GM19463 (cell line): ENCODE data around the gene FFAR4.

Source experiments
- ATAC-seq: cut with Tn5 transposase; IDR thresholded peaks from one replicate; pipeline ENCODE4 v1.9.1; 2021; ENCODE audit warnings: mild to moderate bottlenecking, moderate library complexity; ENCODE audit not compliant: unreplicated experiment

FFAR4 gene

DNA sequence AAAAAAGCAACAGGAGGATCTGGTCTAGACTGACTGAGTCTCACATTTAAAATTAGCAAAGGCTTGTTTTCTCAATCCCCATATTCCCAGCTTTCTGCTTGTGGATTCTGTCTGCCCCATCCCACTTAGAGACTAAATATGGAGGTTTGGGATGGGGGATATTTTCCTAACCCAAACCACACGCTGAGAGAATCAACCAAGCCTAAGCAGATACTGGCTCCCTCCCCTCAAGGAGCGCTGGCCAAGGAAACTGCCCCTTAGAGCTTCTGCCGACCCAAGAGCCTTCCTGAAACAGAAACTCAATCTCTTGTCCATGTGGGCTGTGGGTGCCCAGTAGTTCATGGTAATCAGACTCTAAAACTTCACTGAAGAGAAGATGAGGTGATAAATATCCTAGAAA, 3.9 kb downstream of the FFAR4 start:
- ATAC-seq: no peak

DNA sequence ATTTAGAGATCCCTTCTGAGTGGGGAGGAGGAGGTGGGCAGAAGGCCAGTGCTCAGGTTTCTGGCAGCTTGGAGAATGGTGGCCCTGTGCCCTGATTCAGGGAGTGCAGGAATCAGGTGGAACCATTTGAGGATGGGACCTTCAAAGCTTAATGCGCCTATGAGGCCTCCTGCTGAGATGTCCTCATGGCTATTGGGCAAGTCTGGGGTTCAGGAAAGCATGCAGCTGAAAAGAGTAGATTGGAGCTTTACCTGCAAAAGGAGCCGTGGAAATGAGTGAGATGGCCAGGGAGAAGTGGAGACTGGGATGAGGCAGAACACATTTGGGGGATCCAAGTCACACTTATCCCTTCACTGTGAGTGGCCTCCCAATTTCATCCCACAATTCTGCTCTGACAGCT, 6.1 kb downstream of the FFAR4 start:
- ATAC-seq: no peak

DNA sequence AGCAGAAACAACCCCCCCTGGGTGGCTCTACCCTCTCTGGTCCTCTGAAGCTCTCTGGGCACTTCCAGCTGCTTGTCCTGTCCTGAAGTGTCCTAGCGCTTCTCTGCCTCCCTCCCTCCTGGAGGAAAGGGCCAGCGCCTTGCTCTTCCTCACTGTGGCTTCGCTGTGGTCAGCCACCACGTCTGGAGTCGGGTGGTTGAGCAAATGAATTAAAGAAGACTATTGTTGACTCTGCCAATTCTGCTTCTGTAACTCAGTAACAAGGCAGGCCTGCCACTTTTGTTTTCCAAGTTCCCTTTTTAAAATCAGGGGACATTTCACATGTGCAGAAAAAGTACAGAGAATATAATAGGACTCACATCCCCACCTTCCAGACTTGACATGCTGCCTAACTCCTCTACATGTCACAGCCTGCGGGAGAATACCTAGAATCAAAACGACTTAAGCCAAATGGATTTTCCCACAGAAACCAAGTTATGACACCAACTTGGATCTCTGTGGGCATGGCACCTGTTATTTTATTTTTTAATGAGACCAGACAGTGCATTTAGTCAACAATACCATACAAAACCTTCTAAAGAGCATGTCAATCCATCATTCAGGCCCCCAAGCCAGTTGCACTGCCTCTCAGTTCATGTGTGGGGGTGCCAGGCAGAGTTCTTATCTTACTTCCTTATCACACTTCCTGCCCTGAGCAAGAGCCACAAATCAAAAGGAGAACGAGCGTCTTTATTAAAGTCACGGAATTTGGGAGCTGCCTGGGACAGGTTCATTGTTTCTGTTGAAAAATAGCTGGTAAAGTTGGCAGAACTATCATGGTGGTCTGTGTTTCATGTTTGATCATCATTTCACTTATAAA, 6.8 kb downstream of the FFAR4 start:
- no peak for ATAC-seq

DNA sequence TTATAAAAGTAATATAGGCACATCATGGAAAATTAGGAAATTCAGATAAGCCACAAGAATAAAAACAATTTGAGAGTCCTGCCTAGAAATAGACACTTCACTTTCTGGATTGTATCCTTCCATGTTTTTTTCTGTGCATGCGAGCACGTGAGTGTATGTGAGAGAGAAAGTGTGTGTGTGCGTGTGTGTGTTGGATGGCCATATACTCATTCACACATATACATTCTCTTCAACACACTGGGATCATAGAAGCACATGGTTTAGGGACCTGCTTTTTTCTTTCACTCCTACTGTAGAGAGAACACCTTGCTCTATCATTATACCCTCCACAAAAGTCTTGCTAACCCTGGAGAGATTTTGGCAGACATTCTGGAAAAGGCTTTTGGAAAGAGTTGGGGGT, 7.5 kb downstream of the FFAR4 start:
- no peak for ATAC-seq

DNA sequence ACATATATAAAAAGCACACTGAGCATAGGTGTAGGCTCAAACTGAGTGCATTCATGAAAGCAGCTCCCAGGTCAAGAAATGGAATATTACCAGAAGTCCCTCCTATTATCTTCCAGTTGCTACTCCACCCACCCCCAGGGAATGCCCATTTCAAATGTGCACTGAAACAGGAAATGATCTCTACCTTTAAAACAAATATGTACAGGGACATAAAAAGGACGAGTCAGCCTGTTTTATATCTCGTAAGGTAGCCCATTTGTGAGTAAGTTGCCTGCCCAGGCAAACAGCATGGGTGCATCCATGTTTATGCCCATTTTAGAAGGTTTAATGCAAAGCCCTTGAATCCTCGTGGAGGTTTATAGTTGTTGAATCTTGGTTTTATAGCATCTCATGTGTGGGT, 10.4 kb downstream of the FFAR4 start:
- no peak for ATAC-seq

DNA sequence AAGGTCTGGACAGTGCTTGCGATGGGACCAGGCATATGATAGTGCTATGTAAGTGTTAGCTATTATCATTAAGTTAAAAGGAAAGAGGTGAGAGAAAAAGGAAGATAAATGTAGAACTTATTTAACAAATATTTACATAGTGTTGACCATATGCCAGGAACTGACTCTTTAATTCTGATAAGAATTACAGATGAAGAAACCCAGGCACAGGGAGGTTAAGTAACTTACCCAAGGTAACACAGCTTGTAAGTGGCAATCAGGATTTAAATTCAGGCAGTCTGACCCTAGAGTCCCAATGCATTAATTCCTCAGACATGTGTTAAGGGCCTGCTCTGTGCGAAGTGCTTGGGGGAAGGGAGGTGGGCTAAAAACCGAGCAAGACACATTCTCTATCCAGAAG, 11.1 kb downstream of the FFAR4 start:
- ATAC-seq: no peak

DNA sequence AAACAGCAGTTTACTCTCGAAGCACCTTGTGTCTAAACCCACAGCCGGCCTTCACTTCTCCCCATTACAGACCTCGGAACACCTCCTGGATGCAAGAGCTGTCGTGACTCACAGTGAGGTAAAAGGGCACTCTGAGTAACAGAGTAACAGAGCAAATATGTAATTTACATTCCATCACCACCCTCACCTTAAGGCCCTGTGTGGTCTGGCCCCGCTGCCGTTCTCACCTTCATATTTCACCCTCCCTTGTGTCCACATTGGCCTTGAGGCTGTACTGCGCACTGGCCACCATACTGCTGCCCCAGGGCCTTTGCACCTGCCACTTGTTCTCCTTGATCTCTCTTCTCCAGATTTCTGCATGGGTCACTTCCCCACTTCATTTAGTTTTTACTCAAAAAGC, 12.6 kb downstream of the FFAR4 start:
- ATAC-seq: no peak

DNA sequence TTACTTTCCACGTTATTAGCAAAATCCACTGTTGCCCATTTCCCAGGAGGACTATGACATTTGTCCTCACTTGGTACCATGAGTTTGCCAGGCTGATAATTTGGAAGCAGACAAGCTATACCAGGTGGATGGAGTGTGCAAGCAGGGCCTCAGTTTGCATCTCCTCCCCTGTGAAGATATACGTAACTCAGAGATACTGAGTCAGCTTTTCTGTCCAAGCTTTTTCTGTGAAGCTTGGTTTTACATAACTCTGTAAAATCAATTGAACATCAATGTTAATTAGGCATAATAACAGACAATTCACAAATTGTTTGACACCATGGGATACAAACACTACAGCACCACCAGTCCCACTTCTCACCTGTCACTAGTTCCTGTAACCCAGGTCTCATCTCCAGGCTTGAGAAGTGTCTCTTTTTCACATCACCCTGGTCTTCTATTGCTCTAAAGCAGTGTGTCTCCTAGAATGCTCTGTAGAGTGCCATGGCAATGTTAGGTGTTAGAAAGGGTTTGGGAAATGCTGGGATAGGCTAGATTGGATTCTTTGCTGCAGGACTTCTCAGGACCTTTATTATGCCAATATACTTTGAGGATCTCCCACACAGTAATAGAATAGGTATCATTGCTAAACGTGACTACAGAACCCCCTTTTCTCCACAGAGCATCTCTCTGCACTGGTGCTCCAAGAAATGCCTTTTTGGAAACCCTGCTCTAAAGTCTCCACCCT, 13.7 kb downstream of the FFAR4 start:
- no peak for ATAC-seq

DNA sequence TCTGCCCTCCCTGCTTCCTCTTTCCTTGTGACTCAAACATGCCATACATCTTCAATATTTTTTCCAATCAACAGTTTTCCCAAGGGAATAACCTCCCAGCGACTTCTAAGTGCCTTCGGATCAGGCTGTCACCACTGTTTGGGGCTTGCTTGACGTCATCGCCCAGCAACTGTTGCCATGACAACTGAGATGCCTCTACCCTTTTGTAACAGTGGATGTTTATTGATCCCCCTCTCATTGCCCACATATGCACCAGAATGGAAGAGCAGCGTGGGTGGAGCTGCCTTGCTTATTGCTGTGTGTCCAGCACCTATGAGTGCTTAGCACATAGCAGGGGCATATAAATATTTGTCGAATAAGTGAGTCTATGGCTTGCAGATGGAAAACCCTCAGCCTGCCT, 14.4 kb downstream of the FFAR4 start:
- no peak for ATAC-seq

DNA sequence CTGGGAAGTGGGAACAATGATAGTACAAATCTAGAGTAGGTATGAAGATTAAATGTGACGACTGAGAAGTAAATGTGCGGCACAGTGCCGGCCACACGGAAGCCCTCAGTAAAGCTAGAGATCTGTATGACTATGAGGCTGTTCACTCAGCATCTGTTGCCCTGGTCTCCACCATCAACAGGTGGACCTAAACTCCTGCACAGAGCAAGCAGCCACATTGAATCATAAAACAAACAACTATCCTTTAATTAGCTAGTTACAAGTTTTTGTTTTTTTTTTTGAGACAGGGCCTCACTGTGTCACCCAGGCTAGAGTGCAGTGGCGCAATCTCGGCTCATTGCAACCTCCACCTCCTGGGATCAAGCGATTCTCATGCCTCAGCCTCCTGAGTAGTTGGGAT, 18.0 kb downstream of the FFAR4 start:
- no peak for ATAC-seq

DNA sequence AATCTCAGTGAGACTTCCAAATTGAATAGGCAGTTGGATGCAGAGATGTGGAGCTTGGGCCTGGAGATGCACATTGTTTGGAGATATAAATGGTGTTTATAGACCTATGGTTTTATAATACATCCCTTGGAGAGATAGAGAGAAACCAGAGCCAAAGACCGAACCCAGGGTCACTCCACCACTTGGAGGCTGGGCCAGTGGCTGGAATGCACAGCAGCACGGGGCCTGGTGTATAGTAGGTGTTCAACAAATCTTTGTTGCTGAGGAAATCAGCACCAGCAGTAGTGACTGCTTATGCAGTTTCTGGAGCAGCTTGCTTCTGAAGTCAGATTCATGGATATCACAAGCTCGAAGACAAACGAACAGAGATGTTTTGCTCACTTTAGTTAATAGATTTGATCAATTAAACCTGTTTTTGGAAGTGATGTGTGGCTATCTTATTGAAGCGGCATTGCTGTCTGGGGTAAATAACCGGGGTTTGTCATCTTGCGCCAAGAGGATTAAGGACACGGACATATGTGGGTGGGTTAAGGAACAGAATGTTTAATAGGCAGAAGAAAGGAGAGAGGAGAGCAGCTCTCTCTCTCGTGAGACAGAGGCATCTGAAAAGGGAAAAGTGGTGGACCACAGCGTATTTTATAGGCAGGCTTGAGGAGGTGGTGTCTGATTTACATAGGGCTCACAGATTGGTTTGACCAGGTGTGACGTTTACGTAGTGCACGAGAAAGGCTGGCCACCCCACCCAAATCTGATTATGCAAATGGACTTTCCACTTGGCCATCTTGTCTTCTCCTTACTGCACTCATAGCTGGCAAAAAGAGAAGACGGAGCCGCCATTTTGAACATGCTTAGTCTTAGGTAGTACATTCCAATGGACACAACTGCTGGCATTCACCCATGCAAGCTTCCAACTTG, 23.4 kb downstream of the FFAR4 start:
- ATAC-seq: no peak

DNA sequence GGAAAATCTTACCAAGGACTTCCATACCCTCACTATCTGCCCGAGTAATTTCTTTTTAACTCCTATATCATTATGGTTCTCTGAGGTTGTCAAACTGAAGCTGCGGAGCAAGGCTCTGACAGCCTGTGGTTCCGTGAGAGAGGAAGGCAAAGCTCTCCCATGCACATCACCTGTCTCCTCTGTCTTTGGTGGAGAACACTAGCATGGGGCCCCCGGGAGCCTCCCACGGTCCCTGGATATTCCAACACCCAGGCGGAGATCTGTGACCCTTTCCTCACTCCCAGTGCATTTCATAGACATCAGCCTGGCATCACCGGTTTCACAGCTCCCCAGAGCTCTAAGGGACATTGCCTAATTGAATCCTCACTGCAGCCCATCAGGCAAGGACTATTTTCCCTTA, 24.2 kb downstream of the FFAR4 start:
- ATAC-seq: no peak

DNA sequence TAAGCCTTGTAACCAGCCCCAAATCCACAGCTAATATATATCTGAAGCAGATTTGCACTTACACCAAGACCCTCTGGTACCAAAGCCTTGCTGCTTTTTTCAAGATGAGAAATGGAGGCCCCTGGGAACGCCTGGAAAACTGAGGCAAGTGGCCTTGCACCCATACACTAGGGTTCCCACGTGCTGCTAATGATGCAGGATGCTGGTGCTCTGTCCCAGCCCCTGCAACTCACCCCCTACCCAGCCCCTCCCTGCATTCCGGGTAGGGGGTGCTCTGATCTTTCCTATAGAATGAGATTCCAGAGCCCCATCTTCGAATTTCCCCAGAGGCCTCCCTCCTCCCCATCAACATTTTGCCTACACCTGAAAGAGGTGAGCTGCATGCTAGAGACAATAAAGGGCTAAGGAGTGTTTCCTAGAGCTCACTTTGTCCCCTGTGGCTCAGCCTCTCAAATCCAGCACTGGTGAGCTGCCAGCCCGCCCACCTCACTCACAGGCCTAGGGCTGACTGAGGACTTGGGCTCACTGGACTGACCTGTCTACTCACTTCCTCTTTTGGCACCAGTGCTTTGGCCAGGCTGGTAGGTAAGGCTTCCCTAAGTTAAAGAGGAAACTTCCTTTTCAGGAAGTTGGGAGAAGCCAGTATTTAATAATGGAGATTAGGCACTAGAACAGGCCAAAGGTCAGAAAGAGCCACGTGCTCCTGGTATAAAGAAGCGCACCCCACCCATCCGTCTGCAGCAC, 24.8 kb downstream of the FFAR4 start:
- ATAC-seq: no peak

DNA sequence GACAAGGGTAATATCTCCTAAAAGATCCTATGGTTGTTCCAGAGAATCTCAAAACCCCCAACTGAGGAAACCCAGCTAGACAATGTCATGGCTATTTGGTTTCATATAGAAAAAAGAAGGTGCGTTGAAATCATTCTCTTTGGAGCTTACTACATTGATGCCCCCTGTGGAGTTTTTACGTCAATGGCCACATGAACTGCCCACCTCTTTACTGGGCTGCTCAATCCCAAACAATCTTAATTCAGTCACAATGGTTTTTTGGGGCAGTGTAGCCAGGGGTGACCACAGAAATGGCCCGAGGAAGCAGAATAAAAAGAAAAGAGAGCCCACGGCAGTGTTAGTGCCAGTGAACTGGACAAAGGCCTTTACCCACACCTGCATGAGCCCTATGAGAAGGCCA, 26.8 kb downstream of the FFAR4 start:
- ATAC-seq: no peak

DNA sequence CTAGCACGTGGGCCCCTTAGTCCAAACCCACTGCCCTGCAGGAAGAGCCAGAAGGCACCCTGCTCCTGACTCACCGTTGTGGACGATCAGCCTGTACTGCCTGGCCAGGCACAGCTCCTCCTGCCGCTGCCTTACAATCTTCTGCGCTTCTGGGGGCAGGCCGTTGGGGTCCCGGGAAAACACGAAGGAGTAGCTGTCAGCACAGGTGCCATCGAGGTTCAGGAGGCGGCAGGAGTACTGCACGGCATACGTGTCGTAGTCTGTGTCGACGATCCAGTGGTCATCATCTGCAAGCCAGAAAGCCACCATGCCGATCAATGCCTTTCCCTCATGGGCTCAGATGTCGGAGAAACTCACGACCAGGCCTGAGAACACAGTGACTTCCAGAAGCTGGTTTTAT, 27.3 kb downstream of the FFAR4 start:
- no peak for ATAC-seq

DNA sequence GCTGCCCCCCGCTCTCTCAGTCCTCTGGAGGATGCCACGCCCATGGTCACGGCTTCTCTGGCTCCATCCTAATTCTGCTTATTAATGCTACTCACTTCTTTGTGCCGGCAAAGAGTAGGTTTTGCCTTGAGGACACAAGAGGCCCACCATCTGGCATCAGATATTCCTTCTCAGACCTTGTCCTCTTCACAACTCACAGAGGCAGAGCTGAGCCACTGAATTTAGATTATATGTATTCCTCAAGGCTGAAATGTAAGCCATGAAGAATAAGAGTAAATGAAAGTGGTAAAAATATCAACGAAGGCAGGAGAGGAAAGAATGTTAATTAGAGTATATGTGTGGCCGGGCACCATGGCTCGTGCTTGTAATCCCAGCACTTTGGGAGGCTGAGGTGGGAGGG, 28.1 kb downstream of the FFAR4 start:
- no peak for ATAC-seq

DNA sequence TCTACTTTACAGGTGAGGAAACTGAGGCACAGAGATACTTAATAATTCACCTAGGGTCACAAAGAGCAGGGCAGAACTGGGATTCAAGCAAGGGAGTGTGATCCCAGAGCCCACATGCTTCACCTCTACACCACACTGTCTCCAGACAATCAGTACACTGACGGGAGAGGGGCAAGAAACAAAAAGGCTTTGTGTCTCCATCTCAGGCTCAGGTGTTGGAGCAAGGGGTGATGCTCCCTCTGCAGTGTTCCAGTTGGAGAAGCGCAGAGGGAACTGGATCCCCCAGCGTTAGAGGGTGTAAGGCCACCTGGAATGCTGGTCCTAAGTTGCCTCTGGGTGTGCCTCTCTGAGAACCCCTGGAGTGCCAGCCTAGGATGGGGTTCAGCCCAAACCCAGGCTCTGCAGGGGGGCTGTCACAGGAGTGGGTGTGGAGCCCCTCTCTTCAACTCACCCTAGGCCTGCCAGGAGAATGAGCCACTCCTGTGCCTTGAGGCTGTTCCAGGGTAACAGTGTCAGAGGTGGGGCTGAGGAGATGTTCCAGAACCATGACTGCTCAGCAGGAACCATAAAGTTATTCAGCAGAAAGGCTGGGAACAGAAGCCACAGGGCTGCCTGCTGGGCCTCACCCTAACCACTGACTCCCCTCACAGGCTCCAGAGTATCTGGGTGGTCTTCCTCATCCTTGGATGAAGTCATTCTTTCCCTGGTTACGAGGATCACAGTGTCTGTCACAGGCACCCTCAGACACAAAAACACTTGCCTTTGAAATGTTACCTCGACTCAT, 29.1 kb downstream of the FFAR4 start:
- ATAC-seq: no peak

DNA sequence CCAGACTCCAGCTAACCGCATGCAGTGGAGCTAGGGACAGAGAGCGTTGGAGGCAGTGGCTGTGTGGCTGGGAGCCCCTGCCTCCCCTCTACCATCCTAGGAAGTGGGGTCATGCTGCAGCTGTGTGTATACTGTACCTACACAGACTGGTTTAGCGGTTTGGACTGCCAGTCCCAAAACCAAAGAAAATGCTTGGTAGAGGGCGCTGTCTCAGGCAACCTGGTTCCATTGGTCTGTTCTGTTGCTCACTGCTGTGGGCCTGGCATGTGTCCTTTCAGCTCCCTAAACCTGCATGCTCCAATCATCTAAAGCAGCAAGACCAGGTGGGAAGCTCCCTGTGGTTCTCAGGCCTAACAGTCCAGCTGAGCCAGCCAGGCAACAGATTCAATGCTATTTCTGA, 30.1 kb downstream of the FFAR4 start:
- ATAC-seq: no peak

DNA sequence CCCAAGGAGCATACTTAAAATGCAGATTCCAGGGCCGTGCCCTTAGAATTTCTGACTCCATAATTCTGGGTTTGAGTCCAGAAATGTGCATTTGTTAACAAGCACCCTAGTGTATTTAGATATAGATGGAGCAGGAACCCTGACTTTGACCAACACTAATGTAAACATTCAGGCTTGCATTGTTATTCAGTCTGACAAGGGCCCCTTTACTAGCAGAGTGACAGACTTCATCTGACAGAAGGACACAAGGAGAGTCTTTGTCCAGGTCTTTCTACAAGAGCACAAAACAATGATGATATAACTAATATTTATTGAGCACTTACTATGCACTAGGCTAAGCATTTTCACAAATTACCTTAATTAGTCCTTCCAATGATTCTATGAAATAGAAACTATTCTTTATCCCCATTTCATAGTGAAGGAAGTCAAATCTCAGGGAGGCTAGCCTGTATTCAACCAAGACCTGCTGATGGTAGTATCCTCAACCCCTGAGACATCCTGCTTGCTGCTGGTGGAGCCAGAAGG, 30.7 kb downstream of the FFAR4 start:
- no peak for ATAC-seq

DNA sequence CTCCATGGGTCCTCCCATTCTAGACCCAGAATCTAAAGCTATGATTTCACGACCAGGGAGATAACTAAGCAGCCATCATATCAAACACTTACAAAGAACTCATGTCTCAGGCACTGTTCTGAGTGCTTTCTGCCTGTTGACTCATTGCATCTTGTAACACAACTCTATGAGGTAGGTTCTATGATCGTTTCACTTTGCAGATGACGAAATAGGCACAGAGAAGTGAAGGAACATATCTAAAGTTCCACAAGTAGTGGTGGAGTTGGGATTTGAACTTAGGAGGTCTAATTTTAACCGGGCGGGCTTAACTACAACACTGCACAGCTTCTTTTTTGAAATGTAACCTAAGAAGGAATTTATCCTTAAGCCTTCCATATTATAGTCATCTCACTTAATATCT, 31.7 kb downstream of the FFAR4 start:
- ATAC-seq: no peak
